Measurements from ENCODE around the gene ZNF138.
"Not testable (repeated sequence)": the region's sequence is repeated elsewhere in the genome, so short reads cannot be mapped to it uniquely, and the experiment has no call there.

Gene ZNF138

DNA sequence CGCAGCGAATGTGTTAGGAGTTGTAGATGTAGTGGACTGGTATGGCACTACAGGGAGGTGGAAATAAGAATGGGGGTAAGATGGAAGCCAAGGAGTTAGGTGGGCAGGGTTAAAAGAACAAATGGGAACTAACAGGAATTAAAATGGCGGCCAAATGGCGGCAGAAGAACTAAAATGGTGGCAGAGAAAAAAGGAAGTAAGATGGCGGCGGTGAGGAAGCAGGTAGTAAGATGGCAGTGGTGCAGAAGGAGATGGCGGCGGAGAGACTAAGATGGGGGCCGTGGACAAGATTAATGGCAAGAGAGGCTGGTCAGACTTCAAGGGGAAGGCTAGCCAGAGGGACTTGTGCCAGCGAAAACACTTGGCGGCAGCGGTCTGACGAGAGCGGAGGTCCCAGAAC, 44.5 kb downstream of the ZNF138 start:
- DNase-seq = no peak

DNA sequence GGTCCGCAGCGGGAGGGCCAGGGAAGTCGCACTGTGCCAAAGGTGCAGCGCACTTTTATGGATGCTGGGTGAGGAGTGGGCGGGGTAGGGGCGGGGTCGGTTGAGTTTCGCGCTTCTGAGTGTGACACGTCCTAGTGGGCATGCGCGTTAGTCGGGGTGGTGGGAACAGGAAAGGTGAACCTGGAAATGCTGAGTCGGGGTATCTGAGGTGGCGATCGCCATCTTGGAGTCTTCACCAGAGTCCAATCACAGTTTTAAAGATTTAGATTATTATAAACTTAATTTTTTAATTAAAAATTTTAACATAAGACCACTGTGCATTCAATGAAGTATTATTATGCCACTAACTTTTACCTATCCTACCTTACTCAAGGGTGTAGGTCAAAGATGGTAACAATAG, 45.7 kb downstream of the ZNF138 start:
- no peak for DNase-seq

- no peak for DNase-seq
These were observed 55.2 kb downstream of the ZNF138 start for GRCh38 chr7:64849250-64849923.

- DNase-seq = no peak
These were observed 55.8 kb downstream of the ZNF138 start for GRCh38 chr7:64849924-64850499.

GRCh38 chr7:64853679-64854078, 59.5 kb downstream of the ZNF138 start:
- DNase-seq = no peak

DNA sequence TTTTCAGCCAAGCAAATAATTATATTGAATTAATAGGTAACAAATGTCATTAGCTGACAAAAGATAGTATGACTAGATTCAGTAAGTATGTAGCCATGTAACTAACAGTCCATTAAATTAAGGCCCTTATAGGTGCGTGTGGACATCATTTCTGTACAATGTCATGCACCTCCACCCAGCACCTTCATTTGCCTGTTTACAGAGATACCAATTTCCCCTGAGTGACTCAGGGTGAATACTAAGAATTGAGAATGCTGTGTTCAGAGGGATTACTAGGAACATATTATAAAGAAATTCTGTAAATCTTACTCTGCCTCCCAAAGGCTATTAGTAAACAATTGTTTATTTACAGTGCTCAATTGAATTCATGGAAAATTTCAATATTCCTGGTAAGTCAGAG, 60.7 kb downstream of the ZNF138 start:
- no peak for DNase-seq

- DNase-seq = no peak
These were observed 68.8 kb downstream of the ZNF138 start for GRCh38 chr7:64863021-64863420.

DNA sequence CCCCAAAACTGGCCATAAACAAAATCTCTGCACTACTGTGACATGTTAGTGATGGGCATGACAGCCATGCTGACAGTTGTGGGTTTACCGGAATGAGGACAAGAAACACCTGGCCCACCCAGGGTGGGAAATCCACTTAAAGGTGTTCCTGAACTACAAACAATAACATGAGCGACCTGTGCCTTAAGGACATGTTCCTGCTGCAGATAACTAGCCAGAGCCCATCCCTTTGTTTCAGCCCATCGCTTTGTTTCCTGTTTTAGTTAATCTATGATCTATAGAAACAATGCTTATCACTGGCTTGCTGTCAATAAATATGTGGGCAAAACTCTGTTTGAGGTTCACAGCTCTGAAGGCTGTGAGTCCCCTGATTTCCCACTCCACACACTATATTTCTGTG, 69.3 kb downstream of the ZNF138 start:
- DNase-seq = not testable (repeated sequence)

- DNase-seq = no peak
These were observed 69.7 kb downstream of the ZNF138 start for GRCh38 chr7:64863969-64864368.

GRCh38 chr7:64867863-64868440, 73.7 kb downstream of the ZNF138 start:
- no peak for DNase-seq

GRCh38 chr7:64868499-64868898, 74.3 kb downstream of the ZNF138 start:
- DNase-seq = no peak

DNA sequence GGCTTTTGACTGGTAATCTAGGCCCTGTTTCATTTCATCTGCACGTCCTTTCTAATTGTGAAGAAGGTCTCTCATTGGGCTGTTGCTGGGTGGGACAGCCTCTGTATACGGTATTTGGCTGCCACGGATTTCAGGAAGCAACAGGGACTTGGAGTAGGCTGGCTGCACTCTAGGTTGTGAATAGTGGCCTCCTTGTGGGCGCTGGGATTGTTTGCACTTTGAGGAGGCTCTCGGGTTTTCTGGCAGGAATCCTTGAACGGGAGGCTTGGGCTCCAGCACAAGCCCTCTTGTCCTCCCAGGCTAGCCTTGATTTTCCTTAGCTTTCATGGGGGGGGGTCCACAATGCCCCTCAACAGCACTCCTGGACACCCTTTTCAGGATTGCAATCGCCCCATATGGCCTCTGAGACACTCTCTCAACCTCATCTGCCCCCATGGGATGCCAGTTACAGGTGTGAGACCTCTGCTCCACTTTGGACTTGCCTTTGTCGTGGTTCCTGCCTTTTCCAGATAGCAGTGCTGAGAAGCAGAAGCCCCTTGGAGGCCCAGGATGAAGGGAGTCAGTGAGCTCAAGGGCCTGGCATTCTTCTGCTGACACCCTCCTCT, 75.0 kb downstream of the ZNF138 start:
- DNase-seq = no peak

DNA sequence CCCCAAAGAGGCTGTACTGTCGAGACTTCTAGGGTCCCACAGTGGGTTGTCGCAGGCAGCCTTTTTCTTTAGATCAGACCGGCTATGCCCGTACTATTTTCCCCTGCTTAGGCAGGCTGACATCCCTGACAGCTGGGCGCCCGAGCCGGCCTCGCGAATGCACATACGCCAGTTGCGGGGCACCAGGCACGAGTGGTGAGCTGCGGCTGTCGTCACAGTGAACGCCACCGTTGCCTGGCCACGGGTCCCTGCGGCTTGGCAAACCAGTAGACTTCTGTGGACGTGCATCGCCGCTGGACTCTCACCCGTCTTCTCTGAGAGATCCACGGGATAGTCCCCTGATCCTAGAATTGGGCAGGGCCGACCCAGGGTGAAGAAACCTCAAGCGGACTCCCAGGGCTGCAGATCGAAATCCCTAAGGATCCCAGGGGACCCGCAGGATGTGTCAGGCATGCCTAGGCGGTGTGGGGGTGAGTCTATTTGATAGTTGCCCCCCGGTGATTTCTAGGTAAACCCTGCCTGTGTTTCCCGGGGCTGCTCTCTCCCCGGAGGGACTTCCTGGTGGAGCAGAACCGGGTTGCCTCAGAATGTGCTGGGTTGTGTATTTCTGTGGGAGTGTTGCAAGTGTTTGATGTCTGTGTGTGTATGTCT, 75.8 kb downstream of the ZNF138 start:
- no peak for DNase-seq

DNA sequence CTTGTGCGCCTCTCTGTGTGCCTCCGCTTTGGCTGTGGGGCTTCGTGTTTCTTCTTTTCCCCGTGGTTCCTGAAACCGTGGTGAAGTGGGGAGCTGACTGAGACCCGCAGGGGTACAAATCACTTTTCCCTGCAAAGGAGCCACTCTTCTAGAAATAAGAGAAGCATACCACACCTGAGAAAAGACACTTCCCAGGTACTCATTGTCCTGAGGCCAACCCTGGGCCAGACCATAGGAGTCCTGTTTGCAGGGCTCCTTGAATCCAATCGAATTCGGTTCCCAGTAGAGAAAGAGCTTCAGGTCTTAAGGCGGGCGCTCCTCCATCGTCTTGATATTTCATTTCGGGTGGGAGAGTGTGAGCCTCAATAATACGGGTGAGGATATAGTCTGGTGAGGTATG, 76.4 kb downstream of the ZNF138 start:
- DNase-seq = no peak

GRCh38 chr7:64871761-64872160, 77.5 kb downstream of the ZNF138 start:
- DNase-seq = no peak

DNA sequence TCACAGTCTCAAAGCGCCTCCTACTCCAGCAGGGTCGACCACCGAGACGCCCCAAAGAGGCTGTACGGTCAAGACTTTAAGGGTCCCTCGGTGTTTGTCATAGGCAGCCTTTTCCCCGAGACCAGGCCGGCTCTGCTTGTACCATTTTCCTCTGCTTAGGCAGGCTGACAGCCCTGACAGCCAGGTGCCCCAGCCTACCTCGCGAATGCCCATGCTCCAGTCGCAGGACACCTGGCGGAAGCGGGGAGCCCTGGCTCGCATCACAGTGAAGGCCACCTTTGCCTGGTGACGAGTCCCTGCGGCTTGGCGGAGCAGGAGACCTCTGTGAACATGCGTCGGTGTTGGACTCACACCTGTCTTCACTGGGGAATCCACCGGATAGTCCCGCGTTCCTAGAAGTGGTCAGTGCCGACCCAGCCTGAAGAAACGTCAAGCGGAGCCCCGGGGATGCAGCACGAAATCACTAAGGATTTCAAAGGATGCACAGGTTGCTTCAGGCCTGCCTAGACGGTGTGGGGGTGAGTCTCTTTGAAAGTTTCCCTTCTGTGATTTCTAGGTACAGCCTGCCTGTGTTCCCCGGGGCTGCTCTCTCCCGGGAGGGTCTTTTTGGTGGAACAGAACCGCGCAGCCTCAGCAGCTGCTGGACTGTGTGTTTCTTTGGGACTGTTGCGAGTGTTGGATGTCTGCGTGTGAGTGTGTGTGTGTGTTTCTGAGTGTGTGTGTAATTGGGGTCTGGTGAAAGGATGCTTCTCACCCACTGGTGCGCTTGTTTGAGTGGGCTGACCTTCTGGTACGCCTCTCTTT, 78.3 kb downstream of the ZNF138 start:
- DNase-seq = no peak

- no peak for DNase-seq
These were observed 78.9 kb downstream of the ZNF138 start for GRCh38 chr7:64873155-64873500.

DNA sequence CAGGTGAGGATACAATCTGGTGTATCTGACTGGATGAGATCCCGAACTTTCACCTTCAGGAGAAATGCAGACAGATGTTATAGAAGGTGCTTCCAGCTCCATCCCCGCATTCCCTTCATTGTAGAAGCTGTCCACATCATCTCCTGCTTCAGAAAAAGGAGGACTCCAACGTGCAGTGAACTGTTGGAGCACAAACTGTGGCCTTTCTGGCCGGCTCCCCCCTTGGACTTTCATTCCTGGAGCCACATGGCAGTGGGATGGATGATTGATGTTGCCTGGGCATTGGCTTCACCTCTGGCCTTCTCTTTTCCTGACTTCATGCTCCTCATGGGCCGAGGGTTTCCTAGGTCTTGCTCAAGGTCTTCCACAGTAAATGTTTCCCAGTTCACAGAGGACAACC, 79.3 kb downstream of the ZNF138 start:
- no peak for DNase-seq

DNA sequence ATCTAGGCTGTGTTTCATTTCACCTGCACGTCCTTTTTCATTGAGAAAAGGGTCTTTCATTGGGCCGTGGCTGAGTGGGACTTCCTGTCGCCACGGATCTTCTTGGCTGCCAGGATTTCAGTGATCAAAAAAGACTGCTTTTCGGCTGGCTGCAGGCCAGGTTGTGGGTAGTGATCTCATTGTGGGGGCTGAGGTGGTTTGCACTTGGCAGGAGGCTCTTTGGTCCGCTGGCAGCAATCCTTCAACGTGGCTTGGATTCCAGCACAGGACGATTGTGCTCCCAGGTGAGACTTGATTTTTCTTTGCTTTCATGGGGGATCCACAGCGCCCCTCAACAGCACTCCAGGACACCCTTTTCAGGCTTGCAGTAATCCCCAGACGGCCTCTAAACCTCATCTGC, 79.9 kb downstream of the ZNF138 start:
- DNase-seq = no peak

DNA sequence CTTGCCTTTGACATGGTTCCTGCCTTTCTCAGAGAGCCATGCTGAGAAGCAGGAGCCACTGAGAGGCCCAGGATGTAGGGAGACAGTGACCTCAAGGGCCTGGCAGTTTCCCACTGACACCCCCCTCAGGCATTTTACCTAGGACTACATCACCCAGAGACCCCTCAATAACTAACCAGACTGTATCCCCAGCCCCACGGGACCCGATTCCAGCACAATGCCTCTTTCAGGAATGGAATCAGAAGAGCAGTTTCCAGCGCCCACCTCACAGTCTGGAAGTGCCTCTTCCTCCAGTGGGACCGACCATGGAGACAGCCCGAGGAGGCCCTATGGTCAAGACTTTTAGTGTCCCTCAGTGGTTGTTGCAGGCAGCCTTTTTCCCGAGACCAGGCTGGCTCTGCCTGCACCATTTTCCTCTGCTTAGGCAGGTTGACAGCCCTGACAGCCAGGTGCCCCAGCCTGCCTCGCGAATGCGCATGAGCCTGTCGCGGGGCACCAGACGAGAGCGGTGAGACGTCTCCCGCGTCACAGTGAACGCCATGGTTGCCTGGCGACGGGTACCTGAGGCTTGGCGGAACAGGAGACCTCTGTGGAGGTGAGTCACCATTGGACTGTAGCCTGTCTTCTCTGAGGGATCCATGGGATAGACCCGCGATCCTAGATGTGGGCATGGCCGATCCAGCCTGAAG, 80.5 kb downstream of the ZNF138 start:
- DNase-seq = no peak

DNA sequence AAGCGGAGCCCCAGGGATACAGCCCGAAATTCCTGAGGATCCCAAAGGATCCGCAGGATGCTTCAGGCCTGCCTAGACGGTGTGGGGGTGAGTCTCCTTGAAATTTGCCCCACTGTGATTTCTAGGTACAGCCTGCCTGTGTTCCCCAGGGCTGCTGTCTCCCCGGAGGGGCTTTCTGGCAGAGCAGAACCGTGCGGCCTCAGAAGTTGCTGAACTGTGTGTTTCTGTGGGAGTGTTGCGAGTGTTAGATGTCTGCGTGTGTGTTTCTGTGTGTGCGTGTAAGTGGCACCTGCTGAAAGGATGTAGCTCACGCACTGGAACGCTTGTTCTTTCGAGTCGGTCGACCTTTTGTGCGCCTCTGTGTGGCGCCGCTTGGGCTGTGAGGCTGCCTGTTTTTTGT, 81.0 kb downstream of the ZNF138 start:
- DNase-seq = no peak
